ENCODE data around the gene COX4I1.

COX4I1 gene

DNA sequence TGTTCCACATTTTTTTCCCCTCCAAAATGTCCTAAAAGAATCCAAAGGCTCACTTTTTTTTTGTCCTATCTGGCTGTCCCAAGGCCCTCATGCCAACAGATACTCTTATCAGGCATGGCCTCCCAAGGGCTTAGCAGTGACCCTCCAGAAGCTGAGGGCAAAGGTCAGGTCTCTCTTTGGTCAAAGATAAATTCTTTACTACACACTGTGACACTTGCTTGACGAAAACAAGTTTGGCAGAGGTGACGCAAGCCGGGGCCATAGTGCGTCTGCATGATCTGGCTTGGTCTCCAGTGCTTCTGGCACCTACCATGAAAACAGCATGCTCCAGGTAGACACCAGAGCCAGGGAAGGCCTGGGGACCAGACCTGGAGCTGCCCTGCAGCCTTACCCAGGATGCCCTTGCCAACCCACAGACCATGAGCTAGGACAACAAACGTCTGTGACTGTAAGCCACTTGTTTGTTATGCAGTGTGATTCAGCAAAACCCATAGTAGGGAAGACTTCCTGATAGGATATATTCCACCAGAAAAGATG, 50.9 kb downstream of the COX4I1 start:
- ChIA-PET POLR2A (no interaction called here), CTCF (no interaction called here)
- no peak overlapping the region for H3K4me3 ChIP-seq (ENCODE audit: low read depth, low read length)
- TF ChIP-seq, protein P1, sequence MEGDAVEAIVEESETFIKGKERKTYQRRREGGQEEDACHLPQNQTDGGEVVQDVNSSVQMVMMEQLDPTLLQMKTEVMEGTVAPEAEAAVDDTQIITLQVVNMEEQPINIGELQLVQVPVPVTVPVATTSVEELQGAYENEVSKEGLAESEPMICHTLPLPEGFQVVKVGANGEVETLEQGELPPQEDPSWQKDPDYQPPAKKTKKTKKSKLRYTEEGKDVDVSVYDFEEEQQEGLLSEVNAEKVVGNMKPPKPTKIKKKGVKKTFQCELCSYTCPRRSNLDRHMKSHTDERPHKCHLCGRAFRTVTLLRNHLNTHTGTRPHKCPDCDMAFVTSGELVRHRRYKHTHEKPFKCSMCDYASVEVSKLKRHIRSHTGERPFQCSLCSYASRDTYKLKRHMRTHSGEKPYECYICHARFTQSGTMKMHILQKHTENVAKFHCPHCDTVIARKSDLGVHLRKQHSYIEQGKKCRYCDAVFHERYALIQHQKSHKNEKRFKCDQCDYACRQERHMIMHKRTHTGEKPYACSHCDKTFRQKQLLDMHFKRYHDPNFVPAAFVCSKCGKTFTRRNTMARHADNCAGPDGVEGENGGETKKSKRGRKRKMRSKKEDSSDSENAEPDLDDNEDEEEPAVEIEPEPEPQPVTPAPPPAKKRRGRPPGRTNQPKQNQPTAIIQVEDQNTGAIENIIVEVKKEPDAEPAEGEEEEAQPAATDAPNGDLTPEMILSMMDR (IDR thresholded peaks at IDR 0.05; ENCODE audit: insufficient read depth, low read length, missing control alignments) = no peak
- DNase-seq (ENCODE audit: low read depth, low spot score) = no peak

DNA sequence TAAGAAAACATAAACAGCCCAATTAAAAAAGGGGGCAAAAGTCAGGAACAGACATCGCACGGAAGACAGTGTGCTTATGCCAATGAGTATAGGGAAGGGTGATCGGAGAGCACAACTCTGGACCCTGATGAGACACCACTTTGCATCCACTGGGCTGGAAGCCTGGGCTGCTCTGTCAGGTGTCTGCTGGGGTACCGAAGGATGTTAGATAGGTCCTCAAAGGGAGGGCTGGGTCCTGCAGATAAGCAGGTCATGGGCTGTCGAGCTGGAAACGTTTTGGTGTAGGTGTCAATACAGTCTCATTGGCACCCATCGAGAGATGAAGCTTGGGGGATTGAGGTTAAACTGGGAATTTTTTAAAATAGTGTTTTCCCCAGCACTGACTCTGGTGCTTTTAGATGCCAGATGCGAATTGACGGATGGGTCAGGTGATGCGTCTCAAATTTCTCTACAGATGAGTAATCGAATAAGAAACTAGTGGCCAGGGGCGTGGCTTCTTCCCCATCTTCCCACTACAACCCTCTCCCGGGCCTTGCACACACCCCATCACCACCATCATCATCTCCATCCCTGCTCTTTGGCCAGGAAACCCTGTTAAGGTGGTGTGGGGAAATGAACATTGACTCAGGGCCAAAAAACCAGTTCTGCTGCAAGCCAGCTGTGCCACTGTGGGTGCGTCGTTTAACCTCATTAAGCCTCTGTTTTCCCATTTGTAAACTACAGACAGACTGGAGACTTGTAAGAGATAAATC, 51.7 kb downstream of the COX4I1 start:
- CTCF ChIA-PET = no interaction called here
- H3K4me3 ChIP-seq (ENCODE audit: low read depth, low read length) = no peak overlapping the region
- TF ChIP-seq, protein P1 (IDR thresholded peaks at IDR 0.05; ENCODE audit: insufficient read depth, low read length, missing control alignments) = no peak
- no peak for DNase-seq (ENCODE audit: low read depth, low spot score)
- POLR2A ChIA-PET = no interaction called here

DNA sequence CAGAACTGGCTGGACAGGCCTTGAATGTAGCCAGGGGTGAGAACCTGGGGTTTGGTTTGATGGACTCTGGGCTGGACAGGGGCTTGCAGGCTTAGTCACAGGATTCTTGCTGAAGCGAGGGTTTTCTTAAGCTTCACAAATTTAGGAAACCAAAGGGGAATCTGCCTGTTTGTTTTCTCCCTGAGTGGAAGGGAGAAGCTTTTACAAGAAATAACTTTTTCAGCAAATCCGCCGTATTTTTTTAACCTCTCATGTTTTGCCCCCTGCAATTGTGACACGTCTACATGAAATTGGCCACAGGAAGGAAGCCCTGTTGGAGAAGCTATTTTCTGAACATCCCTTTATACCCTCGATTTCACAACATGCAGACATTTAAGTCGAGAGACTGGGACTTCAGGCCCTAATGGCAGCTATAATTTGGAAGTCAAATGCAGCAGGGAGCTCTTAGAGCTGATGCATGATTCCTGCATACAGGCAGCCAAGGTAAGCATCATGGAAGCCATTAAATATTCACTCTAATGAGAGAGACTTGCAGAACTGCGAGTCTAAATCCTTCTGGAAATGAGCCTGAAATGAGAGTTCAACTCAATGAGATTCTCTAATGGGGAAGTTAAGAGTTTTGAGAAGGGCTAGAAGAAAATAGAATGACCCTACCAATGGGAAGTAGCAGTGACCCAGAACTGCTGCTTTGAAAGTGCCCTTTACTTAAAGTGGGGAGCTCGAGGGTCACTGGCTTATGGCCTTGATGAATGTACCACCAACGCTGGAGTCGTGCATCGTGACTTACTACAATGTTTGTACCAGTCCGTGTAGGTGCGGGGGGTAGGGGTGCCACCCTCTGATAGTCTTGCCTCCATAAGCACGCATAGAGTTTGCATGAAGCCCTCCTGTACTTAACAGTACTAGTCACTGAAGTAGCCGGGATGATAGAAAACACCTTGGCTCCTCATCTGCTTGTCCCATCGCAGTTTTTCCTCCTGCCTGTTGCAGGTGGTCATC, 54.4 kb downstream of the COX4I1 start:
- H3K4me3 ChIP-seq (ENCODE audit: low read depth, low read length) = no peak overlapping the region
- DNase-seq (ENCODE audit: low read depth, low spot score) = no peak
- ChIA-PET CTCF (interaction anchor here (0.6 to 1.4 kb wide), 3 partner anchors 33 to 162 kb away, joined by 3 to 5 read pairs (median 3); no protein-coding TSS in a partner anchor), POLR2A (no interaction called here)
- TF ChIP-seq, protein P1 (IDR thresholded peaks at IDR 0.05; ENCODE audit: insufficient read depth, low read length, missing control alignments) = no peak

DNA sequence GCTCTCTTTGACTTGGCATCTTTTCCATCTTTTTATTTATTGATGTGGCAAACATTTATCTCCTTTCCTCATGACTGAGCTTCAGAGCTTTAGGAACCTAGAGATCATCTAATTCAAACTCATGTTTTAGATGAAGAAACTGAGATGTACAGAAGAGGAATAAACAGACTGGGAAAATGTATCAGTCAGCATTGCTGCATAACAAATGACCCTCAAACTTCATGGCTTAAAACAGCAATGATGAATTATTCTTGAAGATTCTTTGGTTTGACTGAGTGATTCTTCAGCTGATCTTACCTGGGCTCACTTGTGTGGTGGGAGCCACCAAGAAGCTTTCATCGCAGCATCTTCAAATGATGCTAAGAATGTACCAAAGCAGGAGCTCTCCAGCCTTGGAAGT, 55.4 kb downstream of the COX4I1 start:
- no peak overlapping the region for H3K4me3 ChIP-seq (ENCODE audit: low read depth, low read length)
- TF ChIP-seq, protein P1 (IDR thresholded peaks at IDR 0.05; ENCODE audit: insufficient read depth, low read length, missing control alignments) = no peak
- POLR2A ChIA-PET = no interaction called here
- CTCF ChIA-PET = interaction anchor here (0.6 to 1.0 kb wide), 2 partner anchors 132 to 161 kb away, joined by 3 read pairs; no protein-coding TSS in a partner anchor
- DNase-seq (ENCODE audit: low read depth, low spot score) = no peak

DNA sequence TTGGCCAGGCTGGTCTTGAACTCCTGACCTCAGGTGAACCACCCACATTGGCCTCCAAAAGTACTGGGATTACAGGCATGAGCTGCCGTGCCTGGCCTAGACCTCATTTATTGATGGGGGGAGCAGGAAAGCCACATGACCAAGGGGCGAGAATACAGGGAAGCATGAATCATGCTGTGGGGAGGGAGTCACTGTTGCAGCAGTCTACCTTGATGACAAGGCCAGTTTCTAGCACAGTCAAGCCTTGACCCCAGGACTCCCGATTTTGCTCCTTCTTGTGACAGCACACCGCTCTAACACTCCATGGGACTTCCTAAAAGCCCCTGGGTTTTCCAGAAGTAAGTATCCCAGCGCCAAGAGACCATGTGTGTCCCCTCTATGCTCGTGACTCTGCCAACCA, 56.6 kb downstream of the COX4I1 start:
- no peak for DNase-seq (ENCODE audit: low read depth, low spot score)
- CTCF ChIA-PET = no interaction called here
- no peak overlapping the region for H3K4me3 ChIP-seq (ENCODE audit: low read depth, low read length)
- TF ChIP-seq, protein P1 (IDR thresholded peaks at IDR 0.05; ENCODE audit: insufficient read depth, low read length, missing control alignments) = no peak
- POLR2A ChIA-PET = no interaction called here

DNA sequence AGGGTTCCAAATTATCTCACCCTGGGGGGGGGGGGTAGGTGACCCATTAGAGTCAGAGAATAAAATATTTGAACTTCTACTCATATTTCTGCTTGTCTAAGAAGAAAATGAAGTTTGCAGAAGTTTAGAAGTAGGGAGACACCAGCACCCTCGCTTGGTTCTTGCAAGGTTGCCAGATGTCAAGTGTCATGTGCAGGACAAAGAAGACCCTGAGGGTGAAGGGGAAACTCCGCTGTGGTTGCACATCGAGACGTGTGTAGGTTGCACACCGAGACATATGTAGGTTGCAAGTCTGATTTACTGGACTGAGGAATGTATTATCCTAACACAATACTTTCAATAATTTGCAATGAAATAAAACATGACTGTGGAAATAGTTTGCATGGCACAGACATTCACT, 57.1 kb downstream of the COX4I1 start:
- no peak for DNase-seq (ENCODE audit: low read depth, low spot score)
- POLR2A ChIA-PET = no interaction called here
- H3K4me3 ChIP-seq (ENCODE audit: low read depth, low read length) = no peak overlapping the region
- CTCF ChIA-PET = no interaction called here
- TF ChIP-seq, protein P1 (IDR thresholded peaks at IDR 0.05; ENCODE audit: insufficient read depth, low read length, missing control alignments) = no peak

Data from AG04449 (cell line).